Smooth muscle cell (in vitro differentiated cells): ENCODE measurements around the gene PCBP3. TPM values are rescaled to one million over a fixed set of nuclear protein-coding genes. Genes with fewer than 3 reads are reported as not detected.

Source experiments
- DNase-seq: peaks from one replicate; lab custom pipeline; 2025; ENCODE audit not compliant: unreplicated experiment; lab: John Stamatoyannopoulos, UW
- H2AFZ ChIP-seq: fragments of 200-600 bp; sonication (generic); 2 replicates; pipeline ENCODE4 v1.6.0; 2016; ENCODE audit warnings: antibody characterized with exemption, low read depth, mild to moderate bottlenecking
- H3F3A ChIP-seq: fragments of 200-600 bp; sonication (generic); 2 replicates; pipeline ENCODE4 v1.6.0; 2017; ENCODE audit warnings: antibody characterized with exemption, low read depth
- H3K27ac ChIP-seq: fragments of 200-600 bp; sonication (generic); 2 replicates; pipeline ENCODE4 v1.5.1; 2016; ENCODE audit warnings: low read depth, mild to moderate bottlenecking
- H3K27me3 ChIP-seq: fragments of 200-600 bp; sonication (generic); 2 replicates; pipeline ENCODE4 v1.6.1; 2016; ENCODE audit warnings: low read depth, mild to moderate bottlenecking
- H3K36me3 ChIP-seq: fragments of 200-600 bp; sonication (generic); 2 replicates; pipeline ENCODE4 v1.5.1; 2016; ENCODE audit warnings: low read depth
- H3K4me1 ChIP-seq: fragments of 200-600 bp; sonication (generic); 2 replicates; pipeline ENCODE4 v1.5.1; 2016; ENCODE audit warnings: low read depth
- H3K4me2 ChIP-seq: fragments of 200-600 bp; sonication (generic); 2 replicates; pipeline ENCODE4 v1.6.0; 2016; ENCODE audit warnings: mild to moderate bottlenecking
- H3K4me3 ChIP-seq: fragments of 200-600 bp; sonication (generic); 2 replicates; pipeline ENCODE4 v1.5.1; 2016; ENCODE audit warnings: mild to moderate bottlenecking
- H3K79me2 ChIP-seq: fragments of 200-600 bp; sonication (generic); 2 replicates; pipeline ENCODE4 v1.6.0; 2016; ENCODE audit warnings: low read depth, mild to moderate bottlenecking
- H3K9ac ChIP-seq: fragments of 200-600 bp; sonication (generic); 2 replicates; pipeline ENCODE4 v1.6.0; 2016; ENCODE audit warnings: low read depth
- H3K9me3 ChIP-seq: fragments of 200-600 bp; sonication (generic); replicated peaks from 2 replicates; pipeline ENCODE4 v1.5.1; 2016; ENCODE audit warnings: low read depth
- H4K20me1 ChIP-seq: fragments of 200-600 bp; sonication (generic); 2 replicates; pipeline ENCODE4 v1.6.0; 2016; ENCODE audit warnings: low read depth
- CTCF ChIP-seq: fragments of 200-600 bp; sonication (generic); IDR thresholded peaks from 2 replicates; pipeline ENCODE4 v1.5.1; 2017; ENCODE audit warnings: borderline replicate concordance, mild to moderate bottlenecking, antibody characterized with exemption; ENCODE audit not compliant: insufficient read depth, poor library complexity, severe bottlenecking
- WGBS: methylation state at CpG from one replicate; pipeline ENCODE4 v1.1.7; 2016; ENCODE audit warnings: low lambda C conversion rate; 5-methylcytosine and 5-hydroxymethylcytosine counted together
- polyA plus RNA-seq: library from polyadenylated mRNA; unstranded; fragments of >200 nt; fragmentation: Nextera tagmentation; extraction: Ambion mirVana; gene quantifications from 2 replicates; pipeline ENCODE4 v1.2.1, GENCODE V29; 2016
- total RNA-seq: library from RNA; depleted of rRNA; stranded (reverse); fragments of >200 nt; gene quantifications from 2 replicates; pipeline ENCODE4 v1.2.3, GENCODE V29; 2014

Gene PCBP3
- total and polyA plus RNA-seq, 2 experiments from 2014 or later, result 8.9 to 23.1 TPM

- no peaks in the 10 kb centered on the region for H3K79me2 ChIP-seq
- H3K27ac ChIP-seq, result no peak overlapping the region
- H3F3A ChIP-seq, result no peaks in the 10 kb centered on the region
- no peak for DNase-seq
- H2AFZ ChIP-seq, result no peak overlapping the region
- 84% methylated on average over 9 of the region's 9 CpGs for WGBS
- no peaks in the 10 kb centered on the region for H3K36me3 ChIP-seq
- H3K4me1 ChIP-seq, result peaks cover 5% of the 10 kb centered on the region
- no peak overlapping the region for H3K4me2 ChIP-seq
- H4K20me1 ChIP-seq, result no peaks in the 10 kb centered on the region
- no peaks in the 10 kb centered on the region for H3K9me3 ChIP-seq
- H3K4me3 ChIP-seq, result no peak overlapping the region
- no peak overlapping the region for H3K9ac ChIP-seq
- TF ChIP-seq CTCF, result no peak
- H3K27me3 ChIP-seq, result no peaks in the 10 kb centered on the region
These were observed 219.2 kb downstream of the PCBP3 start for GRCh38 chr21:45862543-45863207.

- Histone ChIP-seq H3K4me2 (no peak overlapping the region), H3K9ac (no peak overlapping the region), H3K79me2 (no peaks in the 10 kb centered on the region), H3K27me3 (no peaks in the 10 kb centered on the region), H2AFZ (no peak overlapping the region), H4K20me1 (no peaks in the 10 kb centered on the region), H3K27ac (no peak overlapping the region), H3K36me3 (no peaks in the 10 kb centered on the region), H3K9me3 (no peaks in the 10 kb centered on the region), H3F3A (no peaks in the 10 kb centered on the region), H3K4me3 (no peak overlapping the region), H3K4me1 (peaks cover 5% of the 10 kb centered on the region)
- no peak for TF ChIP-seq CTCF
- WGBS, result 90% methylated on average over 18 of the region's 18 CpGs
- DNase-seq, result no peak
These were observed 219.7 kb downstream of the PCBP3 start for GRCh38 chr21:45863267-45863666.

GRCh38 chr21:45863751-45864150 is 220.2 kb downstream of the PCBP3 start:
- 92% methylated on average over 19 of the region's 19 CpGs for WGBS
- Histone ChIP-seq H3K27ac (peak overlapping the region; percentile 84), H3K9ac (no peak overlapping the region), H4K20me1 (no peaks in the 10 kb centered on the region), H3F3A (no peaks in the 10 kb centered on the region), H3K4me3 (no peak overlapping the region), H3K4me2 (no peak overlapping the region), H3K27me3 (no peaks in the 10 kb centered on the region), H3K79me2 (no peaks in the 10 kb centered on the region), H3K4me1 (peaks cover 5% of the 10 kb centered on the region), H3K9me3 (no peaks in the 10 kb centered on the region), H3K36me3 (no peaks in the 10 kb centered on the region), H2AFZ (no peak overlapping the region)
- TF ChIP-seq CTCF, result no peak
- no peak for DNase-seq

- no peaks in the 10 kb centered on the region for H3K36me3 ChIP-seq
- TF ChIP-seq CTCF, result no peak
- H3K4me2 ChIP-seq, result peak overlapping the region; percentile 42
- 36% methylated on average over 5 of the region's 5 CpGs for WGBS
- peak overlapping the region; percentile 51 for H3K9ac ChIP-seq
- no peak for DNase-seq
- no peaks in the 10 kb centered on the region for H3K79me2 ChIP-seq
- H3K27me3 ChIP-seq, result no peaks in the 10 kb centered on the region
- H3K4me3 ChIP-seq, result no peak overlapping the region
- H3K4me1 ChIP-seq, result peaks cover 7% of the 10 kb centered on the region
- H3K9me3 ChIP-seq, result no peaks in the 10 kb centered on the region
- H2AFZ ChIP-seq, result no peak overlapping the region
- H3K27ac ChIP-seq, result peak overlapping the region; percentile 84
- H3F3A ChIP-seq, result no peaks in the 10 kb centered on the region
- no peaks in the 10 kb centered on the region for H4K20me1 ChIP-seq
These were observed 220.9 kb downstream of the PCBP3 start for GRCh38 chr21:45864436-45864835.
